22Rv1 (cell line): Measurements from ENCODE around the gene ITM2C.

Experiments
- ZFX ChIP-seq: fragments of 450-650 bp; IDR thresholded peaks from 2 replicates; pipeline ENCODE4 v1.6.1; 2017; ENCODE audit warnings: antibody characterized with exemption, borderline replicate concordance
- TF ChIP-seq, protein P1 (sequence below): fragments of 450-650 bp; IDR thresholded peaks from 2 replicates; pipeline ENCODE4 v1.5.1; 2017; ENCODE audit warnings: mild to moderate bottlenecking

DNA sequence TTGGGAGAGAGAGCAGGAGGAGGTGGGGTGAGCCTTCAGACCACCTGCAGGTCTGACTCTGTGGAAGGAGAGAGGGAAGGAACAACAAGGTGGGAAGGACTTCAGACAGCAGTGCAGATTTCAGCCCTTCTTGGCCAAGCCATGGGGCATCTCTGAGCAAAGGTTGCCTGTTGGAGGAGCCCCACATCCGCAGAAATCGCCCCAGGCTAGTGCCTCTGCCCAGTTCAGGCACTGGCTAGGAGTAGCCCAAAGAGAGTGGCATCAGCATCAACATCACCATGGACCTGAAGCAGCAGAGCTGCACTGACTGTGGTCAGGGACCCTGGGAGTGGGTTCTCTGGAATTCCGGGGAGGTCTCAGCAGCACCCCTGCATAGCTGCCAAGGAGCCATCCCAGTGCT lies 50.1 kb downstream of the ITM2C start:
- TF ChIP-seq, protein P1, sequence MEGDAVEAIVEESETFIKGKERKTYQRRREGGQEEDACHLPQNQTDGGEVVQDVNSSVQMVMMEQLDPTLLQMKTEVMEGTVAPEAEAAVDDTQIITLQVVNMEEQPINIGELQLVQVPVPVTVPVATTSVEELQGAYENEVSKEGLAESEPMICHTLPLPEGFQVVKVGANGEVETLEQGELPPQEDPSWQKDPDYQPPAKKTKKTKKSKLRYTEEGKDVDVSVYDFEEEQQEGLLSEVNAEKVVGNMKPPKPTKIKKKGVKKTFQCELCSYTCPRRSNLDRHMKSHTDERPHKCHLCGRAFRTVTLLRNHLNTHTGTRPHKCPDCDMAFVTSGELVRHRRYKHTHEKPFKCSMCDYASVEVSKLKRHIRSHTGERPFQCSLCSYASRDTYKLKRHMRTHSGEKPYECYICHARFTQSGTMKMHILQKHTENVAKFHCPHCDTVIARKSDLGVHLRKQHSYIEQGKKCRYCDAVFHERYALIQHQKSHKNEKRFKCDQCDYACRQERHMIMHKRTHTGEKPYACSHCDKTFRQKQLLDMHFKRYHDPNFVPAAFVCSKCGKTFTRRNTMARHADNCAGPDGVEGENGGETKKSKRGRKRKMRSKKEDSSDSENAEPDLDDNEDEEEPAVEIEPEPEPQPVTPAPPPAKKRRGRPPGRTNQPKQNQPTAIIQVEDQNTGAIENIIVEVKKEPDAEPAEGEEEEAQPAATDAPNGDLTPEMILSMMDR = no peak
- no peak for TF ChIP-seq ZFX
